Measurements from ENCODE around the gene MORN4.
"Not testable (repeated sequence)": the region's sequence is repeated elsewhere in the genome, so short reads cannot be mapped to it uniquely, and the experiment has no call there.

The MORN4 gene

GRCh38 chr10:97640868-97641811 lies 7.8 kb upstream of the MORN4 start:
- peak; percentile 16 for DNase-seq

GRCh38 chr10:97640174-97640867 lies 7.0 kb upstream of the MORN4 start, which contains the start of gene PI4K2A:
Gene PI4K2A, plus strand, starts transcription at chr10:97640671. Its CDS starts 72 bp downstream, at chr10:97640743.
- DNase-seq, result peak; percentile 99

GRCh38 chr10:97639090-97639489 lies 5.8 kb upstream of the MORN4 start:
- DNase-seq, result not testable (repeated sequence)

- no peak for DNase-seq
Observed at GRCh38 chr10:97635577-97635976, 2.3 kb upstream of the MORN4 start.

GRCh38 chr10:97633921-97634320 lies 621 bp upstream of the MORN4 start:
- no peak for DNase-seq

GRCh38 chr10:97631098-97631497 lies 2.2 kb downstream of the MORN4 start:
- DNase-seq, result no peak

GRCh38 chr10:97629289-97629688 lies 4.0 kb downstream of the MORN4 start:
- DNase-seq, result no peak

- DNase-seq, result no peak
Observed at GRCh38 chr10:97628228-97628627, 5.1 kb downstream of the MORN4 start.

- no peak for DNase-seq
Observed at GRCh38 chr10:97627731-97628130, 5.6 kb downstream of the MORN4 start.

GRCh38 chr10:97623277-97623676 lies 10.0 kb downstream of the MORN4 start:
- no peak for DNase-seq

GRCh38 chr10:97618733-97619132 lies 14.6 kb downstream of the MORN4 start:
- no peak for DNase-seq

GRCh38 chr10:97618285-97618684 lies 15.0 kb downstream of the MORN4 start:
- DNase-seq, result no peak

- DNase-seq, result no peak
Observed at GRCh38 chr10:97612386-97612785, 20.9 kb downstream of the MORN4 start.

GRCh38 chr10:97611473-97611872 lies 21.8 kb downstream of the MORN4 start:
- no peak for DNase-seq

GRCh38 chr10:97608991-97609561 lies 24.2 kb downstream of the MORN4 start:
- DNase-seq, result no peak

- no peak for DNase-seq
Observed at GRCh38 chr10:97607095-97607636, 26.1 kb downstream of the MORN4 start.

- no peak for DNase-seq
Observed at GRCh38 chr10:97601268-97602215, 31.8 kb downstream of the MORN4 start.

- no peak for DNase-seq
Observed at GRCh38 chr10:97600616-97601015, 32.7 kb downstream of the MORN4 start.

- no peak for DNase-seq
Observed at GRCh38 chr10:97599272-97599619, 34.1 kb downstream of the MORN4 start.

GRCh38 chr10:97598407-97599271 lies 34.7 kb downstream of the MORN4 start:
- no peak for DNase-seq

GRCh38 chr10:97597778-97598177 lies 35.5 kb downstream of the MORN4 start:
- no peak for DNase-seq
